ENCODE results near the gene CKAP4. TPM values are rescaled to one million over a fixed set of nuclear protein-coding genes. Genes with fewer than 3 reads are reported as not detected.
A peak's percentile ranks its signal among the peaks of the same experiment; 100 is the strongest.

The CKAP4 gene
- total and polyA plus RNA-seq, 12 donors, result 12.9 to 63.2 (median 45.5) TPM

DNA sequence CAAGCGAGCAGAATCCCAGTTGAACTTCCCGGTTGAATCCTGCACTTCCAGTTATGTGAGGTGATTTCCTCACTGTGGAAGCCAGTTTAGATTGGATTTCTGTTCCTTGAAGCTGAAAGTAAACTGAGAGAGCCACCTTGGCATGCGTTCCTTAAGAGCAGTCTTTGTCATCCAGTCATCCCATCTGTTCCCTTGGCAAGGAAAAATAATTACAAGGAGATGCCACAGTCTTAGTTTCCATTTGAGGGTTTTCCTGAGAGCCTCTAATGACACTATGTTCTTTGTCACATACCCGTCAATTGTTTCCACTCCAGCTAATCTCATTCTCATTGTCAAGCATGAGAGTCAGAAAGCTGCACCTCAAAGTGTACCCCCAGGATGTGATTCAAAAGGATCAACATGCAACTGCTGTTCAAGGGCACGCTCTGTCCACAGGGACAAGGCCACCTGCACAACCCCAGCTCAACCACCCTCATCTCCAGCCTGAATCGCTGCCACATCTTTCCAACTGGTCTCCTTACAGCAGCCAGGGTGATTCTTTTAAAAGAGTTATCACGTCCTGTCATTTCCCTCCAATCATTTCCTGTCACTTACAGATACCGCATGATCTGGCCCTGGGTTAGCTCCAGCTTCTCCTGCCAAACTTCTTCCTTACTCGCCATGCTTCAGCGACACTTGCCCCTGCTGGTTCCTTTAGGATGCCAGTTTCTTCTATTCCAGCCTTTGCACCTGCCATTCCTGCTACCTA lies 36.7 kb upstream of the CKAP4 start:
- TF ChIP-seq CTCF (IDR thresholded peaks at IDR 0.05), result no peak
- Histone ChIP-seq H3K27me3 (no peaks in the 10 kb centered on the region), H3K27ac (peak overlapping the region in 7 of 10 donors; percentile 7 to 54 (median 28)), H3K36me3 (no peaks in the 10 kb centered on the region), H3K4me3 (no peak overlapping the region), H3K4me1 (peaks cover 0 to 36% (median 11%) of the 10 kb centered on the region in 9 donors), H3K9me3 (peaks cover 0 to 13% (median 3%) of the 10 kb centered on the region in 11 donors)
- WGBS, 2 donors, result 24 to 28% methylated on average over 10 of the region's 10 CpGs
- ATAC-seq (peak in 6 of 8 donors; percentile 20 to 68 (median 56)), DNase-seq (no peak)
- intact Hi-C loops (cut with DNase I), result loop anchor here in 6 of 10 donors (5.0 to 10.0 kb wide), 4 partner anchors 37 to 867 kb away; partner anchors contain the start of gene CKAP4 (in 3 of the 6)

- 43 to 57% methylated on average over 7 of the region's 7 CpGs for WGBS, 2 donors
- DNase-seq (peak; percentile 18 to 23), ATAC-seq (peak; percentile 49 to 75 (median 58))
- H3K27me3 ChIP-seq, result no peaks in the 10 kb centered on the region
- peaks cover 0 to 13% (median 3%) of the 10 kb centered on the region in 11 donors for H3K9me3 ChIP-seq
- intact Hi-C loops (cut with DNase I), result loop anchor here (1.0 to 10.0 kb wide), 7 partner anchors 35 to 865 kb away; partner anchors contain the start of gene CKAP4 (in 3 of the 10)
- H3K4me3 ChIP-seq, result no peak overlapping the region
- H3K36me3 ChIP-seq, result no peaks in the 10 kb centered on the region
- no peak overlapping the region for H3K27ac ChIP-seq
- H3K4me1 ChIP-seq, result peaks cover 0 to 25% (median 11%) of the 10 kb centered on the region in 9 donors
- TF ChIP-seq CTCF (IDR thresholded peaks at IDR 0.05), result peak; percentile 50 to 76 (median 70)
These were observed 34.8 kb upstream of the CKAP4 start for GRCh38 chr12:106282457-106283097.

- 89 to 92% methylated on average over 4 of the region's 4 CpGs for WGBS, 2 donors
- peaks cover 0 to 13% (median 3%) of the 10 kb centered on the region in 11 donors for H3K9me3 ChIP-seq
- no peak overlapping the region for H3K4me3 ChIP-seq
- H3K4me1 ChIP-seq, result peaks cover 0 to 29% (median 11%) of the 10 kb centered on the region in 9 donors
- H3K27ac ChIP-seq, result no peak overlapping the region
- peak in 1 of 8 donors; percentile 10 for ATAC-seq
- intact Hi-C loops (cut with DNase I), result loop anchor here (1.0 to 10.0 kb wide), 7 partner anchors 35 to 865 kb away; partner anchors contain the start of gene CKAP4 (in 3 of the 10)
- no peaks in the 10 kb centered on the region for H3K27me3 ChIP-seq
- DNase-seq, result no peak
- no peaks in the 10 kb centered on the region for H3K36me3 ChIP-seq
- no peak for TF ChIP-seq CTCF (IDR thresholded peaks at IDR 0.05)
These were observed 34.0 kb upstream of the CKAP4 start for GRCh38 chr12:106281804-106282203.

GRCh38 chr12:106281056-106281782 lies 33.4 kb upstream of the CKAP4 start:
- intact Hi-C loops (cut with DNase I), result loop anchor here in 6 of 10 donors (5.0 to 10.0 kb wide), 4 partner anchors 34 to 864 kb away; partner anchors contain the start of gene CKAP4 (in 3 of the 6)
- no peak for TF ChIP-seq CTCF (IDR thresholded peaks at IDR 0.05)

More at GRCh38 chr12:106281056-106281782, 33.4 kb upstream of the CKAP4 start:
- H3K9me3 ChIP-seq, result peaks cover 0 to 13% (median 3%) of the 10 kb centered on the region in 11 donors
- ATAC-seq (peak in 6 of 8 donors; percentile 11 to 82 (median 53)), DNase-seq (peak in 1 of 2 donors; percentile 27)
- H3K4me1 ChIP-seq, result peaks cover 0 to 29% (median 11%) of the 10 kb centered on the region in 9 donors
- no peaks in the 10 kb centered on the region for H3K36me3 ChIP-seq
- no peak overlapping the region for H3K4me3 ChIP-seq
- no peaks in the 10 kb centered on the region for H3K27me3 ChIP-seq
- peak overlapping the region in 1 of 10 donors; percentile 46 for H3K27ac ChIP-seq
- 62 to 63% methylated on average over 3 of the region's 3 CpGs for WGBS, 2 donors

Data from heart right ventricle (tissue), 16 donors.